GM20000 (cell line): ENCODE measurements around the gene KPNA1.
A peak's percentile ranks its signal among the peaks of the same experiment; 100 is the strongest.
"Not testable (repeated sequence)": the region's sequence is repeated elsewhere in the genome, so short reads cannot be mapped to it uniquely, and the experiment has no call there.

Experiments
- DNase-seq: peaks from one replicate; pipeline ENCODE4 v3.0.0; 2012; ENCODE audit warnings: low spot score
- TF ChIP-seq, protein P1 (sequence below): IDR thresholded peaks from 2 replicates; pipeline ENCODE4 v1.5.1; 2012; ENCODE audit warnings: mild to moderate bottlenecking, control low read depth; ENCODE audit errors: extremely low read depth, missing control alignments

KPNA1 gene

DNA sequence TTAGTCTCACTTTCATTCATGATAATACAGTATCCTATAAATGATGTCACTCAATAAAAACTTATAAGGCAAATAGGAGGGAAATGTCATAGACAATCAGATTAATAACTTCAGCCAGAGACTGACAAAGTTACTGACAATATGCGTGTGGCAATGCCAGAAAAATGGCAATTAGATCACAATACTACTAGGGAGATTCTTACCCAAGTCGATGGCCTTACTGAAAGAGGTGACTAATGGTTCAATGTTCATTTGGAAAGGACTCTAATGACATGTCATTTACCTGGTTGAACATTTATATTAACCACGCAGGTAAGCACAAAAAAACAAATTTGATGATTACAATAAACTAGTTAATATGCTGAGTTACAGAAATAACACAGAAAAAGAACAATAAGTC lies 52.9 kb downstream of the KPNA1 start:
- no peak for DNase-seq
- TF ChIP-seq, protein P1, sequence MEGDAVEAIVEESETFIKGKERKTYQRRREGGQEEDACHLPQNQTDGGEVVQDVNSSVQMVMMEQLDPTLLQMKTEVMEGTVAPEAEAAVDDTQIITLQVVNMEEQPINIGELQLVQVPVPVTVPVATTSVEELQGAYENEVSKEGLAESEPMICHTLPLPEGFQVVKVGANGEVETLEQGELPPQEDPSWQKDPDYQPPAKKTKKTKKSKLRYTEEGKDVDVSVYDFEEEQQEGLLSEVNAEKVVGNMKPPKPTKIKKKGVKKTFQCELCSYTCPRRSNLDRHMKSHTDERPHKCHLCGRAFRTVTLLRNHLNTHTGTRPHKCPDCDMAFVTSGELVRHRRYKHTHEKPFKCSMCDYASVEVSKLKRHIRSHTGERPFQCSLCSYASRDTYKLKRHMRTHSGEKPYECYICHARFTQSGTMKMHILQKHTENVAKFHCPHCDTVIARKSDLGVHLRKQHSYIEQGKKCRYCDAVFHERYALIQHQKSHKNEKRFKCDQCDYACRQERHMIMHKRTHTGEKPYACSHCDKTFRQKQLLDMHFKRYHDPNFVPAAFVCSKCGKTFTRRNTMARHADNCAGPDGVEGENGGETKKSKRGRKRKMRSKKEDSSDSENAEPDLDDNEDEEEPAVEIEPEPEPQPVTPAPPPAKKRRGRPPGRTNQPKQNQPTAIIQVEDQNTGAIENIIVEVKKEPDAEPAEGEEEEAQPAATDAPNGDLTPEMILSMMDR, result no peak

DNA sequence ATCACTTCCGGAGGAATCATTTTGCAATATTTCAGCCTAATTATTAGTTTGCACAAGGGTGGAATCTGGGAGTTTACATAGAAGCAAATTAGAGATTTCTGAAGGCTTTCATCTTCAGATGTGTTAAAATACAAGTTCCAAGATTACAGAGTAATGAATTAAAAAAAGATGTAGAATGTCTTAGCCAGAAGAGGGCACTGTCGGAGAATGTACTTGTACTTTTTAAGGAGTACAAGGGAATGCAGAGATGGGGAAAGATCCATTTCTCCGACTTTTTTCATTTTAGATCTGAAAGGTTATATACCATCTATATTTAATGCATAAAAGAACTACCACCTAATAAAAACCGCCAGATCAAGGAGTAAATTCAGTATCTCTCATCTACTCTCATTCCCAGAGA lies 55.7 kb downstream of the KPNA1 start:
- TF ChIP-seq, protein P1, result peak; percentile 37
- no peak for DNase-seq

DNA sequence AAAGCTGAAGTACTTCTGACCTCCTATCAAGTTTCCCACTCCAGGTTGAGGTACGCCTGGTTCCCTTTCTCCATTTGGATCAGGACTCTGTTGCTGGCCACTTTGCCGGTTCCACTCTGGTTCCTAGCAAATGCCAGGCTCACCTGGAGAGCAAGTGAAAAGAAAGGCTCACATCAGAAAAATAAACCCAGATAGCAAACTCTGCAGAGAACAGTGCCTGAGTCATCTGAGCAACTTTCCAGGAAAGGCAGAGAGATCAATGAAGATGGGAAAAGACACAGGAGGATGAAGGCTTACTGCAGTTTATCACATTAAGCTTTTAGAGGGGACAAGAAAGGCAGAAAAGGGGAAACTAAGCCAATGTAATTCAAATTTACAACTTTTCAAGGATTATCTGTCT lies 57.0 kb downstream of the KPNA1 start:
- TF ChIP-seq, protein P1, result no peak
- no peak for DNase-seq

GRCh38 chr3:122456074-122456473 lies 58.7 kb downstream of the KPNA1 start:
- TF ChIP-seq, protein P1, result no peak
- no peak for DNase-seq

DNA sequence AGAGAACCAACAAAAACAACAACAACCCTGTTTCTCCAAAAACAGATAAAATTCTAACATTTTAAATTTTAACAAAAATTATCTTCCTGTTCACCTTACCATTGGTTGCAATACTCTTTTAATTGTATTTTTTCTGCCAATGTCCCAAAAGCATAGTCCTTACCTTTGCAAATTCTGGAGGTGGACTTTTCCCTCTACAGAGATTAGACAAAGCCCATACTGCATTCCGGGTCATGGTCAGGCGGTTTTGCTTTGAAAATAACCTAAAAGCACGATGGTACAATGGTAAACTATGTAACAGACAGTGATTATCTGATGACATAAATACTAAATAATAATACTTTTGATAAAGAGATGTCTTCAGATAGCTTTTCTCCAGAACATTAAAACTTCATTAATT lies 63.4 kb downstream of the KPNA1 start:
- no peak for DNase-seq
- TF ChIP-seq, protein P1, result no peak

DNA sequence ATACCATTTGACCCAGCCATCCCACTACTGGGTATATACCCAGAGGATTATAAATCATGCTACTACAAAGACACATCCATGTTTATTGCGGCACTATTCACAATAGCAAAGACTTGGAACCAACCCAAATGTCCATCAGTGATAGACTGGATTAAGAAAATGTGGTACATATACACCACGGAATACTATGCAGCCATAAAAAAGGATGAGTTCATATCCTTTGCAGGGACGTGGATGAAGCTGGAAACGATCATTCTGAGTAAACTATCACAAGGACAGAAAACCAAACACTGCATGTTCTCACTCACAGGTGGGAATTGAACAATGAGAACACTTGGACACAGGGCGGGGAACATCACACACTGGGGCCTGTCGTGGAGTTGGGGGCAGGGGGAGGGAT lies 66.5 kb downstream of the KPNA1 start:
- DNase-seq, result not testable (repeated sequence)

DNA sequence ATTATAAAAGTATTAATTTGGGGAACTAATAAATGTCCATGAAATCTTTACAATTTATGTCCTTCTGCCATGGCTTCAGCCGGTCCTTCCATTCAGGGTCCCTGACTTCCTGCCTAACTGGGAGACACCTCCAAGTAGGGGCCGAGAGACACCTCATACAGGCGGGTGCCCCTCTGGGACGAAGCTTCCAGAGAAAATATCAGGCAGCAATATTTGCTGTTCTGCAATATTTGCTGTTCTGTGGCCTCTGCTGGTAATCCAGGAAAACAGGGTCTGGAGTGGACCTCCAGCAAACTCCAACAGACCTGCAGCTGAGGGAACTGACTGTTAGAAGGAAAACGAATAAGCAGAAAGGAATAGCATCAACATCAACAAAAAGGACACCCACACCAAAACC lies 70.2 kb downstream of the KPNA1 start:
- DNase-seq, result not testable (repeated sequence)

GRCh38 chr3:122443762-122444490 lies 70.8 kb downstream of the KPNA1 start:
- not testable (repeated sequence) for DNase-seq

GRCh38 chr3:122443090-122443489 lies 71.6 kb downstream of the KPNA1 start:
- DNase-seq, result no peak
- TF ChIP-seq, protein P1, result no peak
